SJSA1 (cell line): Measurements from ENCODE around the gene HDAC11. TPM values are rescaled to one million over a fixed set of nuclear protein-coding genes. Genes with fewer than 3 reads are reported as not detected.
"Not testable (repeated sequence)": the region's sequence is repeated elsewhere in the genome, so short reads cannot be mapped to it uniquely, and the experiment has no call there.

Experiments used
- DNase-seq, 2 experiments: peaks; one replicate each; pipeline ENCODE4 v3.0.0-alpha.2; 2015 to 2020; ENCODE audit warnings: low spot score in 2 of 2, low read depth in 1 of 2
- H3K27ac ChIP-seq: fragments of 250-450 bp; sonication (Bioruptor Pico); 2 replicates; pipeline ENCODE4 v1.5.1; 2020; ENCODE audit warnings: mild to moderate bottlenecking, moderate library complexity
- H3K27me3 ChIP-seq: fragments of 250-450 bp; sonication (Bioruptor Pico); replicated peaks from 2 replicates; pipeline ENCODE4 v1.5.1; 2020; ENCODE audit warnings: mild to moderate bottlenecking, moderate library complexity
- H3K36me3 ChIP-seq: fragments of 250-450 bp; sonication (Bioruptor Pico); 2 replicates; pipeline ENCODE4 v1.5.1; 2020; ENCODE audit warnings: mild to moderate bottlenecking
- H3K4me1 ChIP-seq: fragments of 250-450 bp; sonication (Bioruptor Pico); replicated peaks from 2 replicates; pipeline ENCODE4 v1.6.1; 2021; ENCODE audit warnings: mild to moderate bottlenecking
- H3K4me3 ChIP-seq: fragments of 250-450 bp; sonication (Bioruptor Pico); 2 replicates; pipeline ENCODE4 v1.5.1; 2020; ENCODE audit warnings: mild to moderate bottlenecking
- H3K9me3 ChIP-seq: fragments of 250-450 bp; sonication (Bioruptor Pico); replicated peaks from 2 replicates; pipeline ENCODE4 v1.5.1; 2020; ENCODE audit warnings: mild to moderate bottlenecking
- total RNA-seq: library from RNA; depleted of rRNA; stranded (reverse); fragments of >200 nt; shearing (Covaris generic); gene quantifications from 2 replicates; pipeline ENCODE4 v1.2.3, GENCODE V29; 2014

HDAC11 gene
- total RNA-seq, 1 experiment from 2014 or later: 8.1 TPM

- peaks cover 6% of the 10 kb centered on the region; the same call in 1 of the 2 replicates for H3K36me3 ChIP-seq
- peaks cover 14% of the 10 kb centered on the region for H3K4me1 ChIP-seq
- no peak for DNase-seq
- H3K27me3 ChIP-seq: no peaks in the 10 kb centered on the region
- H3K27ac ChIP-seq: no peak overlapping the region
- no peaks in the 10 kb centered on the region for H3K9me3 ChIP-seq
- no peak overlapping the region for H3K4me3 ChIP-seq
Measured at GRCh38 chr3:13477943-13478342, 2.2 kb upstream of the HDAC11 start.

- peak overlapping the region; percentile 60 for H3K4me3 ChIP-seq
- peaks cover 6% of the 10 kb centered on the region; the same call in 1 of the 2 replicates for H3K36me3 ChIP-seq
- no peaks in the 10 kb centered on the region for H3K27me3 ChIP-seq
- H3K9me3 ChIP-seq: no peaks in the 10 kb centered on the region
- DNase-seq: no peak
- peak overlapping the region; percentile 51 for H3K27ac ChIP-seq
- H3K4me1 ChIP-seq: peaks cover 14% of the 10 kb centered on the region
Measured at GRCh38 chr3:13479332-13479581, 849 bp upstream of the HDAC11 start.

GRCh38 chr3:13480340-13481318 lies 523 bp downstream of the HDAC11 start:
- Histone ChIP-seq H3K9me3 (no peaks in the 10 kb centered on the region), H3K4me1 (peaks cover 14% of the 10 kb centered on the region), H3K27ac (no peak overlapping the region), H3K36me3 (peaks cover 6% of the 10 kb centered on the region; the same call in 1 of the 2 replicates), H3K27me3 (no peaks in the 10 kb centered on the region), H3K4me3 (peak overlapping the region; percentile 60)
- no peak for DNase-seq

- peaks cover 6% of the 10 kb centered on the region; the same call in 1 of the 2 replicates for H3K36me3 ChIP-seq
- H3K4me3 ChIP-seq: no peak overlapping the region
- no peak for DNase-seq
Measured at GRCh38 chr3:13482106-13482690, 2.1 kb downstream of the HDAC11 start.

GRCh38 chr3:13483286-13483685 lies 3.2 kb downstream of the HDAC11 start:
- Histone ChIP-seq H3K27me3 (no peaks in the 10 kb centered on the region), H3K9me3 (no peaks in the 10 kb centered on the region)
- no peak for DNase-seq

More at GRCh38 chr3:13482106-13482690, 2.1 kb downstream of the HDAC11 start:
- Histone ChIP-seq H3K27ac (no peak overlapping the region), H3K9me3 (no peaks in the 10 kb centered on the region), H3K4me1 (peaks cover 14% of the 10 kb centered on the region), H3K27me3 (no peaks in the 10 kb centered on the region)

GRCh38 chr3:13483988-13484695 lies 4.0 kb downstream of the HDAC11 start:
- Histone ChIP-seq H3K27ac (no peak overlapping the region), H3K4me1 (peaks cover 12% of the 10 kb centered on the region), H3K9me3 (no peaks in the 10 kb centered on the region), H3K27me3 (no peaks in the 10 kb centered on the region), H3K4me3 (no peak overlapping the region), H3K36me3 (peaks cover 6% of the 10 kb centered on the region; the same call in 1 of the 2 replicates)
- DNase-seq: no peak

More at GRCh38 chr3:13483286-13483685, 3.2 kb downstream of the HDAC11 start:
- Histone ChIP-seq H3K27ac (no peak overlapping the region), H3K4me1 (peaks cover 14% of the 10 kb centered on the region), H3K36me3 (peaks cover 6% of the 10 kb centered on the region; the same call in 1 of the 2 replicates), H3K4me3 (no peak overlapping the region)

GRCh38 chr3:13484851-13485590 lies 4.9 kb downstream of the HDAC11 start:
- Histone ChIP-seq H3K27me3 (no peaks in the 10 kb centered on the region), H3K36me3 (no peaks in the 10 kb centered on the region), H3K9me3 (no peaks in the 10 kb centered on the region), H3K4me3 (no peak overlapping the region), H3K27ac (no peak overlapping the region), H3K4me1 (peaks cover 6% of the 10 kb centered on the region; the same call in 1 of the 2 replicates)
- DNase-seq: no peak

- H3K9me3 ChIP-seq, H3K36me3 ChIP-seq, H3K27ac ChIP-seq, DNase-seq, H3K4me3 ChIP-seq, H3K4me1 ChIP-seq, H3K27me3 ChIP-seq: not testable (repeated sequence)
Measured at GRCh38 chr3:13485630-13486562, 5.8 kb downstream of the HDAC11 start.

GRCh38 chr3:13487403-13487802 lies 7.3 kb downstream of the HDAC11 start:
- H3K4me3 ChIP-seq: no peak overlapping the region
- no peak overlapping the region for H3K27ac ChIP-seq
- no peak for DNase-seq
- H3K36me3 ChIP-seq: no peaks in the 10 kb centered on the region
- H3K4me1 ChIP-seq: no peaks in the 10 kb centered on the region
- H3K9me3 ChIP-seq: no peaks in the 10 kb centered on the region
- no peaks in the 10 kb centered on the region for H3K27me3 ChIP-seq

GRCh38 chr3:13491206-13491974 lies 11.3 kb downstream of the HDAC11 start:
- Histone ChIP-seq H3K27me3 (no peaks in the 10 kb centered on the region), H3K36me3 (no peaks in the 10 kb centered on the region), H3K27ac (no peak overlapping the region), H3K4me3 (no peak overlapping the region), H3K4me1 (no peaks in the 10 kb centered on the region), H3K9me3 (no peaks in the 10 kb centered on the region)
- peak in 1 of 2 experiments; percentile 31 for DNase-seq

GRCh38 chr3:13492048-13492447 lies 11.9 kb downstream of the HDAC11 start:
- DNase-seq: peak in 1 of 2 experiments; percentile 28
- Histone ChIP-seq H3K4me1 (no peaks in the 10 kb centered on the region), H3K9me3 (no peaks in the 10 kb centered on the region), H3K36me3 (no peaks in the 10 kb centered on the region), H3K27ac (no peak overlapping the region), H3K27me3 (no peaks in the 10 kb centered on the region), H3K4me3 (no peak overlapping the region)
